Keratinocyte (primary cell): ENCODE results near the gene MEIS2.

Experiments used
- CTCF ChIP-seq, 3 experiments: IDR thresholded peaks in 1 of 3; conservative IDR thresholded peaks in 1 of 3; optimal IDR thresholded peaks in 1 of 3; 2 replicates in 2 of 3; 3 replicates in 1 of 3; pipeline versions ENCODE3 to v1.5.1; 2011; ENCODE audit warnings: low read length in 3 of 3, mild to moderate bottlenecking in 3 of 3, moderate library complexity in 2 of 3, control low read depth in 1 of 3, inconsistent platforms in 1 of 3; ENCODE audit not compliant: insufficient read depth in 2 of 3; ENCODE audit errors: extremely low read depth in 1 of 3
- EZH2 ChIP-seq: IDR thresholded peaks from one replicate; pipeline ENCODE4 v1.6.1; 2012; ENCODE audit warnings: inconsistent platforms, mild to moderate bottlenecking, low read length, moderate library complexity

- TF ChIP-seq CTCF (optimal IDR thresholded peaks at IDR 0.05 in 1 of 3, IDR thresholded peaks at IDR 0.05 in 1 of 3, conservative IDR thresholded peaks at IDR 0.05 in 1 of 3; ENCODE audit: extremely low read depth in 1 of 3, insufficient read depth in 2 of 3, low read length in 3 of 3) (no peak), EZH2 (no peak)
These were observed 93.0 kb downstream of the MEIS2 start for GRCh38 chr15:37007301-37007700.
